K562 (cell line): ENCODE data around the gene CACNA1C. TPM values are rescaled to one million over a fixed set of nuclear protein-coding genes. Genes with fewer than 3 reads are reported as not detected.

ENCODE experiments used
- ATAC-seq: fragments of 200-7000 bp; cut with Tn5 transposase; 3 replicates; pipeline ENCODE4 v1.9.1; 2020; ENCODE audit warnings: moderate library complexity
- BruUV-seq: library from RNA; stranded (reverse); fragments of 400-500 nt; replicated peaks from 2 replicates; lab custom pipeline; 2021; lab: Mats Ljungman, UMichigan
- CTCF ChIA-PET: fragments of 300-600 bp; formaldehyde crosslinking; extraction: SDS; loops from one replicate; lab custom pipeline; 2021; ENCODE audit warnings: low intra/inter-chr PET ratio; lab: Yijun Ruan, JAX
- POLR2A ChIA-PET: fragments of 300-600, 350-650 bp; sonication (Branson Sonifier 250); formaldehyde crosslinking; extraction: SDS; loops from one replicate; lab custom pipeline; 2021; ENCODE audit warnings: antibody characterized with exemption, inconsistent platforms; lab: Yijun Ruan, JAX
- DNase-seq, 4 experiments: peaks; one replicate each; pipeline versions ENCODE4 v3.0.0 to v3.0.0-alpha.2; 2011 to 2018; ENCODE audit warnings: low spot score in 3 of 4, mixed read lengths in 3 of 4; ENCODE audit errors: extremely low read depth in 1 of 4
- FAIRE-seq: peaks from 2 replicates; lab custom pipeline; 2011; peaks lifted over from hg19 to GRCh38; lab: Jason Lieb, UNC
- H2AFZ ChIP-seq: 2 replicates; pipeline ENCODE4 v1.6.0; 2011; ENCODE audit warnings: low read depth, low read length, control low read depth, inconsistent platforms
- H3K27ac ChIP-seq: fragments of 200-600 bp; 3 replicates; pipeline ENCODE4 v1.8.0; 2011; ENCODE audit warnings: low read depth, mild to moderate bottlenecking, control low read depth, inconsistent platforms, low read length, moderate library complexity, mixed read lengths; ENCODE audit errors: extremely low read depth
- H3K27me3 ChIP-seq, 2 experiments: fragments of 300-600 bp in 1 of 2; 2 replicates in 1 of 2; 3 replicates in 1 of 2; pipeline versions ENCODE4 v1.6.0 to v1.8.0; 2011; ENCODE audit warnings: inconsistent platforms in 2 of 2, low read length in 2 of 2, mild to moderate bottlenecking in 1 of 2, mixed read lengths in 1 of 2, moderate library complexity in 1 of 2; ENCODE audit not compliant: control insufficient read depth in 2 of 2, insufficient read depth in 2 of 2
- H3K36me3 ChIP-seq: fragments of 300-600 bp; 3 replicates; pipeline ENCODE4 v1.8.0; 2011; ENCODE audit warnings: mild to moderate bottlenecking, low read length, inconsistent platforms; ENCODE audit not compliant: control insufficient read depth, insufficient read depth
- H3K4me1 ChIP-seq, 2 experiments: fragments of 200-600 bp in 1 of 2; replicated peaks in 1 of 2; 2 replicates in 1 of 2; 3 replicates in 1 of 2; pipeline versions ENCODE4 v1.5.1 to v1.8.0; 2011; ENCODE audit warnings: inconsistent platforms in 2 of 2, low read length in 2 of 2, mild to moderate bottlenecking in 1 of 2, mixed read lengths in 1 of 2, moderate library complexity in 1 of 2; ENCODE audit not compliant: control insufficient read depth in 2 of 2, insufficient read depth in 2 of 2
- H3K4me2 ChIP-seq: 2 replicates; pipeline ENCODE4 v1.6.1; 2011; ENCODE audit warnings: low read length, control low read depth, inconsistent platforms, mixed read lengths; ENCODE audit not compliant: insufficient read depth
- H3K4me3 ChIP-seq: fragments of 200-600 bp; sonication (generic), shearing (Covaris generic); 2 replicates; pipeline ENCODE4 v1.5.1; 2016; ENCODE audit warnings: control low read depth, inconsistent platforms
- H3K79me2 ChIP-seq: fragments of 200-600 bp; 3 replicates; pipeline ENCODE4 v1.8.0; 2011; ENCODE audit warnings: low read length, inconsistent platforms; ENCODE audit not compliant: control insufficient read depth, insufficient read depth
- H3K9ac ChIP-seq, 2 experiments: 2 replicates each; pipeline versions ENCODE4 v1.6.0 to v1.6.1; 2011; ENCODE audit warnings: low read depth in 2 of 2, low read length in 2 of 2, control low read depth in 1 of 2, inconsistent platforms in 1 of 2, mild to moderate bottlenecking in 1 of 2, mixed read lengths in 1 of 2; ENCODE audit not compliant: insufficient read depth in 1 of 2
- H3K9me1 ChIP-seq: one replicate; pipeline ENCODE4 v1.6.0; 2011; ENCODE audit warnings: inconsistent platforms, mild to moderate bottlenecking, low read length, moderate library complexity; ENCODE audit not compliant: control insufficient read depth, insufficient read depth
- H3K9me3 ChIP-seq: replicated peaks from 2 replicates; pipeline ENCODE4 v1.5.1; 2011; ENCODE audit warnings: low read depth, low read length, inconsistent platforms; ENCODE audit not compliant: control insufficient read depth, insufficient read depth
- H4K20me1 ChIP-seq: replicated peaks from 2 replicates; pipeline ENCODE4 v1.6.1; 2011; ENCODE audit warnings: low read length, inconsistent platforms, mixed read lengths; ENCODE audit not compliant: control insufficient read depth, insufficient read depth
- CHCHD3 ChIP-seq: fragments of 250-450 bp; sonication (Bioruptor Pico); IDR thresholded peaks from 2 replicates; pipeline ENCODE4 v2.1.2; 2022; ENCODE audit warnings: mild to moderate bottlenecking
- CSDE1 ChIP-seq, 2 experiments: fragments of 450-650 bp; IDR thresholded peaks; 2 replicates each; pipeline ENCODE4 v1.6.1; 2016; ENCODE audit warnings: mild to moderate bottlenecking in 1 of 2
- GATAD2A ChIP-seq: fragments of 450-650 bp; IDR thresholded peaks from 2 replicates; pipeline ENCODE4 v1.6.1; 2017
- GTF2E2 ChIP-seq: fragments of 200-800 bp; sonication (Bioruptor generic); IDR thresholded peaks from 2 replicates; pipeline ENCODE4 v1.6.1; 2016; ENCODE audit warnings: missing genetic modification characterization, missing compliant biosample characterization
- LARP7 ChIP-seq: fragments of 450-650 bp; IDR thresholded peaks from 2 replicates; pipeline ENCODE4 v1.6.1; 2016
- MEIS2 ChIP-seq: fragments of 450-650 bp; IDR thresholded peaks from 2 replicates; pipeline ENCODE4 v1.6.1; 2014; ENCODE audit warnings: mild to moderate bottlenecking; ENCODE audit not compliant: partially characterized antibody
- RAD21 ChIP-seq, 2 experiments: fragments of 250-450 bp in 1 of 2; fragments of 450-650 bp in 1 of 2; sonication (Bioruptor Pico) in 1 of 2; formaldehyde crosslinking in 1 of 2; IDR thresholded peaks in 1 of 2; conservative IDR thresholded peaks in 1 of 2; 2 replicates each; pipeline versions ENCODE4 v1.4.0 to v1.8.0; 2020 to 2022; ENCODE audit warnings: mild to moderate bottlenecking in 2 of 2, moderate library complexity in 1 of 2
- RFX1 ChIP-seq: fragments of 450-650 bp; IDR thresholded peaks from 2 replicates; pipeline ENCODE4 v1.6.1; 2016; ENCODE audit warnings: mild to moderate bottlenecking, moderate library complexity
- SMAD2 ChIP-seq: fragments of 150-350 bp; IDR thresholded peaks from 2 replicates; pipeline ENCODE4 v1.6.1; 2014; ENCODE audit warnings: low read depth, mild to moderate bottlenecking, low read length
- ZBTB7A ChIP-seq: IDR thresholded peaks from 2 replicates; pipeline ENCODE4 v1.6.1; 2011; ENCODE audit warnings: low read depth, mild to moderate bottlenecking, low read length, moderate library complexity, borderline replicate concordance; ENCODE audit not compliant: control insufficient read depth
- ZKSCAN3 ChIP-seq: fragments of 250-450 bp; sonication (Bioruptor Pico); IDR thresholded peaks from 2 replicates; pipeline ENCODE4 v1.4.0; 2020
- ZNF133 ChIP-seq: fragments of 250-450 bp; sonication (Bioruptor Pico); IDR thresholded peaks from 2 replicates; pipeline ENCODE4 v1.4.0; 2020; ENCODE audit warnings: mild to moderate bottlenecking
- ZNF589 ChIP-seq: fragments of 200-800 bp; sonication (Bioruptor generic); IDR thresholded peaks from 2 replicates; pipeline ENCODE4 v1.6.1; 2016; ENCODE audit warnings: low read depth, missing genetic modification characterization, missing compliant biosample characterization
- WGBS: fragments of 100-300 bp; shearing (Covaris generic); methylation state at CpG from one replicate; pipeline ENCODE4 v1.1.6; 2016; ENCODE audit warnings: low coverage, mixed read lengths; ENCODE audit not compliant: insufficient coverage; ENCODE audit errors: missing lambda C conversion rate; 5-methylcytosine and 5-hydroxymethylcytosine counted together
- in situ Hi-C: fragments of 300-500 bp; cut with MboI; formaldehyde crosslinking; loops from 4 replicates; pipeline ENCODE4 v1.15.0; 2018; ENCODE audit warnings: inconsistent platforms, mixed read lengths
- intact Hi-C: fragments of 100-400 bp; cut with micrococcal nuclease; formaldehyde crosslinking; loops from 2 replicates; pipeline ENCODE4 v1.14.2; 2022
- polyA plus RNA-seq, 8 experiments: library from polyadenylated mRNA; depleted of rRNA in 4 of 8; stranded (reverse) in 5 of 8; unstranded in 3 of 8; fragments of >200 nt; fragmentation: Nextera tagmentation in 2 of 8; fragmentation: Illumina TruSeq in 1 of 8; extraction: Ambion mirVana in 2 of 8; extraction: Trizol in 1 of 8; gene quantifications; 2 replicates each; pipeline versions ENCODE4 v1.2.1 to v1.2.3, GENCODE V29; 2011 to 2014; ENCODE audit warnings: inconsistent platforms in 1 of 8, missing spikeins in 1 of 8
- total RNA-seq, 7 experiments: library from RNA; depleted of rRNA in 6 of 7; stranded (reverse); fragments of >200 nt in 6 of 7; fragmentation: Illumina TruSeq in 2 of 7; extraction: Trizol in 2 of 7; gene quantifications; 2 replicates each; pipeline versions ENCODE4 v1.2.1 to v1.2.3, GENCODE V29; 2011 to 2021; ENCODE audit warnings: low replicate concordance in 1 of 7
- TF ChIP-seq, protein P1 (sequence below), 2 experiments: fragments of 450-650 bp; conservative IDR thresholded peaks; 2 replicates each; pipeline ENCODE4 v1.6.1; 2017; ENCODE audit warnings: mild to moderate bottlenecking in 2 of 2, moderate library complexity in 2 of 2
- TF ChIP-seq, protein P2 (sequence below), 2 experiments: fragments of 450-650 bp in 1 of 2; sonication (generic) in 1 of 2; formaldehyde crosslinking; conservative IDR thresholded peaks; 2 replicates each; pipeline versions ENCODE4 v1.4.0 to v1.8.1; 2020 to 2022; ENCODE audit warnings: mild to moderate bottlenecking in 1 of 2, missing genetic modification reagents in 1 of 2
- TF ChIP-seq, protein P3 (sequence below): fragments of 200-800 bp; sonication (Bioruptor generic); IDR thresholded peaks from 2 replicates; pipeline ENCODE4 v1.6.1; 2017; ENCODE audit warnings: missing genetic modification characterization, missing compliant biosample characterization
- TF ChIP-seq, protein P4 (sequence below): IDR thresholded peaks from 2 replicates; pipeline ENCODE4 v1.6.1; 2012; ENCODE audit warnings: low read depth, low read length, improper control_type of control experiment, borderline replicate concordance

CACNA1C gene
- total and polyA plus RNA-seq, 9 of the 15 experiments (the other 6 are each of a cell fraction or from before 2014, with no cell fraction given), result not detected

DNA sequence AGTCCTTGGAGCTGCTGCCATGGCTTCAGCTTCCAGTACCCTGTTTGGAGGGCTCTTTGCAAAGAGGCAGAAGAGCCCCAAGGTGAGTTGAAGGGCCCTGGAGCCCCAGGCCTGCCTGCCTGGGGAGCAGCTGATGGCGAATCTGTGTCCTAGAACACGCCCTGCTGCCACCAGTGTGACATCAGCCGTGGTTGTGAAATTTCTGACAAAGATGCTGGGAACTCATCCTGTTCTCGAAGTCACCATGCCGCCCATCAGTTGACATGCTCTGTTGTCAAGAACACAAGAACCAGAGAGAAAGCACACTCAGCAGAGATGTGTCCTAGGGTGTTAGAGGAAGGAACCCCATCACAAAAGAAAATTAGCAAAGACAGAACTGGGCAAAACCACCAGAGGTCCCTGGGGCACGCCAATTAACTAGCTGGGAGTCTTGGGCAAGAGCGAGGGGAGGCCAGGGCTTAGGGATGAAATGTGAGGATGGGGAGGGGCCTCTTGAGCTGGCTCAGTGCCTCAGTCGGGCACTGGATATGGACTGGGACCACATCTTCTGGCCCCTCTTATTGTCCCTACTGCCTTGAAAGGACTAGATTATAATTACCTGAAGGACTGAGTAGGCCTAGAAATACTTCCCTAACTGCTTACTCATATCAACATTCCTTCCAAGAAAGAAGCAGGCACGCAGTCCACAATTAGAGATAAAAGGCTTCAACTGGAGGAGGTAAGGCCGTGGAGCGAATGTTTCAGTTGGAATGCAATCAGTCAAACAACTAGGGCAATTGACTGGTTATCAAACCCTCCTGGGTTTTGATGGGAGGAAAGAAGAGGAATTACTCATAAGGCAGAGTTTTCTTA is 163.1 kb downstream of the CACNA1C start:
- H3K9ac ChIP-seq, result no peak overlapping the region
- H3K9me3 ChIP-seq, result no peaks in the 10 kb centered on the region
- H3K4me3 ChIP-seq, result no peak overlapping the region
- BruUV-seq, result no TSS peak
- H4K20me1 ChIP-seq, result no peaks in the 10 kb centered on the region
- no peak for ATAC-seq
- no peaks in the 10 kb centered on the region for H3K9me1 ChIP-seq
- no peak overlapping the region for H3K4me2 ChIP-seq
- no peaks in the 10 kb centered on the region for H3K79me2 ChIP-seq
- POLR2A ChIA-PET, result interaction anchor here (0.7 kb wide), 1 partner anchor 32 kb away, joined by 3 read pairs; no protein-coding TSS in a partner anchor
- FAIRE-seq, result no peak
- CTCF ChIA-PET, result no interaction called here
- H3K27me3 ChIP-seq, result peaks cover 0 to 26% of the 10 kb centered on the region in 2 experiments; a peak in 1 of 5 replicates
- H3K4me1 ChIP-seq, result no peaks in the 10 kb centered on the region
- in situ Hi-C loops, result no loop called here
- H2AFZ ChIP-seq, result no peak overlapping the region
- TF ChIP-seq CHCHD3 (CRISPR knock-in tag) (no peak), ZKSCAN3 (CRISPR knock-in tag) (no peak), CSDE1 (IDR thresholded peaks at IDR 0.05) (no peak), RAD21 (CRISPR knock-in tag; conservative IDR thresholded peaks at IDR 0.05 in 1 of 2, IDR thresholded peaks at IDR 0.05 in 1 of 2) (no peak), SMAD2 (no peak), RFX1 (no peak), LARP7 (no peak), MEIS2 (no peak), ZBTB7A (no peak), GATAD2A (no peak), GTF2E2 (tag) (no peak), ZNF589 (CRISPR knock-in tag) (no peak), ZNF133 (CRISPR knock-in tag) (no peak)
- TF ChIP-seq, protein P1, sequence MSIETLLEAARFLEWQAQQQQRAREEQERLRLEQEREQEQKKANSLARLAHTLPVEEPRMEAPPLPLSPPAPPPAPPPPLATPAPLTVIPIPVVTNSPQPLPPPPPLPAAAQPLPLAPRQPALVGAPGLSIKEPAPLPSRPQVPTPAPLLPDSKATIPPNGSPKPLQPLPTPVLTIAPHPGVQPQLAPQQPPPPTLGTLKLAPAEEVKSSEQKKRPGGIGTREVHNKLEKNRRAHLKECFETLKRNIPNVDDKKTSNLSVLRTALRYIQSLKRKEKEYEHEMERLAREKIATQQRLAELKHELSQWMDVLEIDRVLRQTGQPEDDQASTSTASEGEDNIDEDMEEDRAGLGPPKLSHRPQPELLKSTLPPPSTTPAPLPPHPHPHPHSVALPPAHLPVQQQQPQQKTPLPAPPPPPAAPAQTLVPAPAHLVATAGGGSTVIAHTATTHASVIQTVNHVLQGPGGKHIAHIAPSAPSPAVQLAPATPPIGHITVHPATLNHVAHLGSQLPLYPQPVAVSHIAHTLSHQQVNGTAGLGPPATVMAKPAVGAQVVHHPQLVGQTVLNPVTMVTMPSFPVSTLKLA (conservative IDR thresholded peaks at IDR 0.05), result no peak
- TF ChIP-seq, protein P2, sequence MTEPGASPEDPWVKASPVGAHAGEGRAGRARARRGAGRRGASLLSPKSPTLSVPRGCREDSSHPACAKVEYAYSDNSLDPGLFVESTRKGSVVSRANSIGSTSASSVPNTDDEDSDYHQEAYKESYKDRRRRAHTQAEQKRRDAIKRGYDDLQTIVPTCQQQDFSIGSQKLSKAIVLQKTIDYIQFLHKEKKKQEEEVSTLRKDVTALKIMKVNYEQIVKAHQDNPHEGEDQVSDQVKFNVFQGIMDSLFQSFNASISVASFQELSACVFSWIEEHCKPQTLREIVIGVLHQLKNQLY (CRISPR knock-in tag; conservative IDR thresholded peaks at IDR 0.05), result no peak
- TF ChIP-seq, protein P3, sequence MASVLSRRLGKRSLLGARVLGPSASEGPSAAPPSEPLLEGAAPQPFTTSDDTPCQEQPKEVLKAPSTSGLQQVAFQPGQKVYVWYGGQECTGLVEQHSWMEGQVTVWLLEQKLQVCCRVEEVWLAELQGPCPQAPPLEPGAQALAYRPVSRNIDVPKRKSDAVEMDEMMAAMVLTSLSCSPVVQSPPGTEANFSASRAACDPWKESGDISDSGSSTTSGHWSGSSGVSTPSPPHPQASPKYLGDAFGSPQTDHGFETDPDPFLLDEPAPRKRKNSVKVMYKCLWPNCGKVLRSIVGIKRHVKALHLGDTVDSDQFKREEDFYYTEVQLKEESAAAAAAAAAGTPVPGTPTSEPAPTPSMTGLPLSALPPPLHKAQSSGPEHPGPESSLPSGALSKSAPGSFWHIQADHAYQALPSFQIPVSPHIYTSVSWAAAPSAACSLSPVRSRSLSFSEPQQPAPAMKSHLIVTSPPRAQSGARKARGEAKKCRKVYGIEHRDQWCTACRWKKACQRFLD (CRISPR knock-in tag), result no peak
- TF ChIP-seq, protein P4, sequence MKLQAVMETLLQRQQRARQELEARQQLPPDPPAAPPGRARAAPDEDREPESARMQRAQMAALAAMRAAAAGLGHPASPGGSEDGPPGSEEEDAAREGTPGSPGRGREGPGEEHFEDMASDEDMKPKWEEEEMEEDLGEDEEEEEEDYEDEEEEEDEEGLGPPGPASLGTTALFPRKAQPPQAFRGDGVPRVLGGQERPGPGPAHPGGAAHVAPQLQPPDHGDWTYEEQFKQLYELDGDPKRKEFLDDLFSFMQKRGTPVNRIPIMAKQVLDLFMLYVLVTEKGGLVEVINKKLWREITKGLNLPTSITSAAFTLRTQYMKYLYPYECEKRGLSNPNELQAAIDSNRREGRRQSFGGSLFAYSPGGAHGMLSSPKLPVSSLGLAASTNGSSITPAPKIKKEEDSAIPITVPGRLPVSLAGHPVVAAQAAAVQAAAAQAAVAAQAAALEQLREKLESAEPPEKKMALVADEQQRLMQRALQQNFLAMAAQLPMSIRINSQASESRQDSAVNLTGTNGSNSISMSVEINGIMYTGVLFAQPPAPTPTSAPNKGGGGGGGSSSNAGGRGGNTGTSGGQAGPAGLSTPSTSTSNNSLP, result no peak
- TF ChIP-seq, all 486 proteins: peak for 0
- intact Hi-C loops, result no loop called here
- Histone ChIP-seq H3K27ac (no peak overlapping the region), H3K36me3 (no peaks in the 10 kb centered on the region)
- WGBS, result 4% methylated on average over 9 of the region's 11 CpGs
- DNase-seq, result no peak
